Right kidney (tissue), 1 donor: ENCODE measurements around the gene DYNC1H1.
"Not testable (repeated sequence)": the region's sequence is repeated elsewhere in the genome, so short reads cannot be mapped to it uniquely, and the experiment has no call there.

Experiments
- DNase-seq: peaks from one replicate; pipeline ENCODE4 v3.0.0-alpha.2; 2016

The DYNC1H1 gene

GRCh38 chr14:102039157-102039556 is 74.8 kb downstream of the DYNC1H1 start:
- DNase-seq = no peak

DNA sequence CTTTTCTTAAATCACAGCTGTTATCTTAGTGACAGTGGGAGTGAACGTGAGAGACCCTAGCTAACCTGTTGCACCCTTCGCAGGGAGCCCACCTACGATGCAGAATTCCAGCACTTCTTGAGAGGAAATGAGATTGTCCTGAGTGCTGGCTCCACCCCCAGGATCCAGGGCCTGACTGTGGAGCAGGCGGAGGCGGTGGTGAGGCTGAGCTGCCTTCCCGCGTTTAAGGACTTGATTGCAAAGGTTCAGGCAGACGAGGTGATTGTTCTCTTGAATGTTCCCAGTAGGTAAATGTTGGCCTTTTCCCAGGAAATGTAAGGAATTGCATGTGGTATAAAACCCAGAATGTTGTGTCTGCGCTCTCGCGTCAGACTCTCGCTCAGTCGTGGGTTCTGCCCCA is 75.8 kb downstream of the DYNC1H1 start:
- DNase-seq = no peak

GRCh38 chr14:102042699-102043098 is 78.3 kb downstream of the DYNC1H1 start:
- no peak for DNase-seq

- no peak for DNase-seq
Observed at GRCh38 chr14:102043251-102044025, 79.1 kb downstream of the DYNC1H1 start.

DNA sequence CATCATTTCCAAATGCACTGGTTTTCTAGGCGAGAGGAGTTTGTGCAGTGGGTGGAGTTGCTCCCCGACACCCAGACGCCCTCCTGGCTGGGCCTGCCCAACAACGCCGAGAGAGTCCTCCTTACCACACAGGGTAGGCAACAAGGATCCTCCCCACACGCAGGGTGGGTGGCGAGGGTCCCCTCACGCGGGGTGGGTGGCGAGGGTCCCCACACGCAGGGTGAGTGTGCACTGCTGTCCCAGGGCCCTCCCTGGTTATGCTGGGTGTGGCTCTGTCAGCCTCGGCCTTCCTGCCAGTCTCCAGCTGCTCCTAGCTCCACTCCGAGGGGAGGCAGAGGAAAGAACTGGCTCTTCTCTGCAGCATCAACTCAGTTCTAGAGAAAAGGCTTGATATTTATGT is 80.2 kb downstream of the DYNC1H1 start:
- DNase-seq = no peak

DNA sequence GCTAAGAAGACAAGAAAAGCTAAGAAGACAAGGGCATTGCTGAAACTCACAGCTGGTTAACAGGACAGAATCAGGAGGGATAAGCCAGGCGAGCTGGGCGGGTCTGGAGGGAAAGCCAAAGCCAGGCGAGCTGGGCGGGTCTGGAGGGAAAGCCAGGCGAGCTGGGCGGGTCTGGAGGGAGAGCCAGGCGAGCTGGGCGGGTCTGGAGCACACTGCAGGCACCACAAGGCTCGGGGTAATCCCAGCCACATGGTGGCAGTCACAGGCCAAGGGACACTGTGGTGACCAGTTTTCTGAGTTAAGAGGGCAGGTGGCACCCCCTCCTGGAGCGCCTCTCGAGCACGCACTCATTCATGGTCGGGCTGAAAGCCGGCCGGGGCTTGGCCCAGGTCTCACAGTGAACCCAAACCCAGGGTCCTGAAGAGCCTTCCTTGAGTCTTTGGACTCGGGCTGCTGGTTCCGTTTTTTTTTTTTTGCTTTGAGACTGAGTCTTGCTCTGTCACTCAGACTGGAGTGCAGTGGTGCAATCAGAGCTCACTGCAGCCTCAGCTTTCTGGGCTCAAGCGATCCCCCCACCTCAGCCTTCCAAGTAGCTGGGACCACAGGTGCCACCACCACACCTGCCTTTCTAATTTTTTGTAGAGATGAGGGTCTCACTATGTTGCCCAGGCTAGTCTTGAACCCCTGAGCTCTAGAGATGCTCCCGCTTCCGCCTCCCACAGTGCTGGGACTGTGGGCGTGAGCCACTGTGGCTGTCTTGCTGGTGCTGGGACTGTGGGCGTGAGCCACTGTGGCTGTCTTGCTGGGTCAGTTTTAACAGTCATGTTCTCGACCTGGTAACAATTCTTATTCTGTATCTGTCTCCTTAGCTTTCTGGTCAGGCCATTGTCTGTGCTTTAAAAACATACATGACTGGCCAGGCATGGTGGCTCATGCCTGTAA is 82.2 kb downstream of the DYNC1H1 start:
- DNase-seq = peak; percentile 53

DNA sequence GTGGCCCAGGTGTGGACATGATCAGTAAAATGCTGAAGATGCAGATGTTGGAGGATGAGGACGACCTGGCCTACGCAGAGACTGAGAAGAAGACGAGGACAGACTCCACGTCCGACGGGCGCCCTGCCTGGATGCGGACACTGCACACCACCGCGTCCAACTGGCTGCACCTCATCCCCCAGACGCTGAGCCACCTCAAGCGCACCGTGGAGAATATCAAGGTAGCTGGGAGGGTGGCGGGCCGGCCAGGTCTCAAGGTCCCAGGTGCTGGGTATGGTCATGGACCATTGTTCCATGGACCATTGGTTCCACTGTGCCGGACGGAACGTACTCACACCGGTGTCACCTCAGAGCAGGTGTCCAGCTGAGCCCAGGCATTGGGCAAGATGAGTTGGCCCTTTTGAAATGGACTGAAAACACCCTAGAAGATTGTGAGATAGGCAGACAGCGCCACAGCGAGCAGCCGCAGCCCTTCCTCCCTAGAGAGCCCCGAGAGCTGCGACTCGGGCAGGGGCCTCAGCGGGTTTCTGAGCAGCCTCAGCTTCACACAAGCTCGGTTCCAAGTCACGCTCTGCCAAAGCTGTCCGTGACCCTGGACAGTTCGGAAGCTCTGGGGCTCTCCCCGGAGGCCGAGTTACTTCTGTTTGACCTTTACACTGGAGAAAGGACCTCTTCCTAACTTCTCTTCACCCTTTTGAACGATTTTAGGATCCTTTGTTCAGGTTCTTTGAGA is 83.6 kb downstream of the DYNC1H1 start:
- DNase-seq = no peak

DNA sequence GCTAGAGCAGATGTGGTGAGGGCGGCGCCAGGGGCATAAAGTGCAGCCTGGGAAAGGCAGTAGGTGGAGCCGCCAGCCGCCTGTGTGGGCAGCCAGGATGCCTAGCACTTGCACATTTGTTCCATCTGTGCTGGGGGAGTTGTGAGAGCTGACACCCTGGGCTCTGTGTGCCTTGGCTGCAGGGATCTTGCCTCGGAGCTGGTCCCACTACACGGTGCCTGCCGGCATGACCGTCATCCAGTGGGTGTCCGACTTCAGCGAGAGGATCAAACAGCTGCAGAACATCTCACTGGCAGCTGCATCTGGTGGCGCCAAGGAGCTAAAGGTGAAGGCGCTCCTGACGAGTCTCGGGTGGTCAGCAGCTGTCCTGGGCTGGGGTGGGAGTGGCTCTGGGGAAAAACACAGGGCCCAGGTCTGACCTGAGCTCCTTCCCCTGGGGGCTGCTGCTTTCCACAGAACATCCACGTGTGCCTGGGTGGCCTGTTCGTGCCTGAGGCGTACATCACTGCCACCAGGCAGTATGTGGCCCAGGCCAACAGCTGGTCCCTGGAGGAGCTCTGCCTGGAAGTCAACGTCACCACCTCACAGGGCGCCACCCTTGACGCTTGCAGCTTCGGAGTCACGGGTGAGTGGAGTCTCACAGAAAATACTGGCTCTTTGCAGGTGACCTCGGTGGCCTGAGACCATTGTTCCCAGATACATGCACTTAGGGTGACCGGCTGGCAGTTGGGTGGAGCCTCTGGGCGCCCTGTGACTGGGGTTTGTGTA is 85.1 kb downstream of the DYNC1H1 start:
- no peak for DNase-seq

- DNase-seq = no peak
Observed at GRCh38 chr14:102050026-102050405, 85.6 kb downstream of the DYNC1H1 start.

GRCh38 chr14:102050625-102051024 is 86.3 kb downstream of the DYNC1H1 start:
- DNase-seq = no peak

DNA sequence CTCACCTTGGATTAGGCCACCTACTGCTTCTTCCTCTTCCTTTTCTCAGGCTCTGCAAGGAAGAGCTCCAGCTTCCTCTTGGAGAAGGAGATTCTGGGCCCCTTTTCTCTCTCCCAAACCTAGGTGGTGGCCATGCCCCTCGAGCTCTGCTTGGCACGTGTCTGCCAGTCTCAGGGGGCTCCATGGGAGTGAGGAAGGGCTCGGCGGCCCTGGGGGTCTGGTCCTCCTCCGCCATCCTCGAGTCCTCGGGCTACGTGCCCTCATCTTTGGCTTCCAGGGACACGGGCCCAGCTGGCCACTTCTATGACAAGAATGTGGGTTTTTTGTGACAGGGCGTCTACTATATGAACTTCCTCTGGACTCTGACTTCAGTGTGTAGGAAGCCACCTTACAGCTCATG is 88.1 kb downstream of the DYNC1H1 start:
- DNase-seq = no peak

DNA sequence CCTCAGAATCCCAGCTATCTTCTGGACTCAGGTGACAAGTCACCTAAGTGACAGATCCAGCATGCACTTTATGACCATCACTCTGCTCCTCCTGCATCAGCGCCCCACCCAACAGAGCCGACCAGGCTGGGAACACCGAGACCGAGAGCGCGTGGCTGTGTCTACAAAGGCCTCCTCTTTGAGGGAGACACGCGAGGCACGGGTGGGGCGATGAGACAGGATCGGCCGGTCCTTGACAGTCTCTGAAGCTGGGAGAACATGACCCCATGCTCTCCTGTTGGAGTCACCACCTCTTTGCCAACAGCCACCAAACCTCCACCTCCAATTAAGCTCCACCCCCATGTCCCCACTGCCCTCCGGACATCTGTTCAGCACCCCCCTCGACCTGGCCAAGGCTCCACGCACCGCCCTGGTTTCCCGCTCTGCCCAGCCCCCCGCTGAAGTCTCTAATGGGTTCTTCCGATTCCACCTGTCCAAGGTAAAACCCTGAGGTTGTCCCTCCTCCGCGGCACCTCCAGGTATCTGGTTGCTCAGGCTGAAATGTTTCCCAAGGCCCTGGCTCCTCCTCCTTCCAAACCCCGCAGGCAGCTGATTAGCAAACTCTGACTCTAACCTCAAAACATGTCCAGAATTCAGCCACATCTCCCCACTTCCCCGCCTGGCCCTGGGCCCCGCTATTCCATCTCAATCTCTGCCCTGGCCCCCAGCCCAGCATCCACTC is 91.0 kb downstream of the DYNC1H1 start:
- DNase-seq = no peak

- DNase-seq = no peak
Observed at GRCh38 chr14:102056694-102057442, 92.5 kb downstream of the DYNC1H1 start.

DNA sequence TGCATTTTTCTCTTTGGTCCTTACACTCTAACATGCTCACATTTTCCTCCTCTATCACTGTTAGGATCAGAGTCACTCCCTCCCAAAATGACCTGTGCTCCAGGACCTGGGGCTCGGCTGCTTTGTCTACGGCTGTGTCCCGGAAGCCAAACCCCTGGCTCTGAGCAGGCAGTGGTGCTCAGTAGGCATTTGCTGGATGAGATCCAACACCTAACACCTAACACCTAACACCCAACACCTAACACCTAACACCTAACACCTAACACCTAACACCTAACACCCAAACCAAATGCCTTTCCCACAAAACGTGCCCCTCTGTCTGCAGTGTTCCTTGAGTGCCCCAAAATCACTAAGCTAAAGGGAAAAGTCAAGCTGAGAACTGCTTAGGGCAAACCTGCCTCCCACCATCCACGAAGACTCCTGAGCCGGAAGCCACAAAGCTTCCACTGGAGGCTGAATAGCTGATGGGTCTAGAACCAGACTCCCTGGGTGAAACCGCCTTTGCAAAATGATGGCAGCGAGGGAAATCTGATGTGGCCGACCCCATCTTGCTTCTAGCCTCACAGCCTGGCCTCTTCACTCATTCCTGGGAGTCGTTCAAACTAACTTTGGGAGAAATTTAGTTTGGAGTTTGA is 93.2 kb downstream of the DYNC1H1 start:
- no peak for DNase-seq

GRCh38 chr14:102058146-102058545 is 93.8 kb downstream of the DYNC1H1 start:
- DNase-seq = no peak

- peak; percentile 27 for DNase-seq
Observed at GRCh38 chr14:102058961-102059360, 94.6 kb downstream of the DYNC1H1 start.

DNA sequence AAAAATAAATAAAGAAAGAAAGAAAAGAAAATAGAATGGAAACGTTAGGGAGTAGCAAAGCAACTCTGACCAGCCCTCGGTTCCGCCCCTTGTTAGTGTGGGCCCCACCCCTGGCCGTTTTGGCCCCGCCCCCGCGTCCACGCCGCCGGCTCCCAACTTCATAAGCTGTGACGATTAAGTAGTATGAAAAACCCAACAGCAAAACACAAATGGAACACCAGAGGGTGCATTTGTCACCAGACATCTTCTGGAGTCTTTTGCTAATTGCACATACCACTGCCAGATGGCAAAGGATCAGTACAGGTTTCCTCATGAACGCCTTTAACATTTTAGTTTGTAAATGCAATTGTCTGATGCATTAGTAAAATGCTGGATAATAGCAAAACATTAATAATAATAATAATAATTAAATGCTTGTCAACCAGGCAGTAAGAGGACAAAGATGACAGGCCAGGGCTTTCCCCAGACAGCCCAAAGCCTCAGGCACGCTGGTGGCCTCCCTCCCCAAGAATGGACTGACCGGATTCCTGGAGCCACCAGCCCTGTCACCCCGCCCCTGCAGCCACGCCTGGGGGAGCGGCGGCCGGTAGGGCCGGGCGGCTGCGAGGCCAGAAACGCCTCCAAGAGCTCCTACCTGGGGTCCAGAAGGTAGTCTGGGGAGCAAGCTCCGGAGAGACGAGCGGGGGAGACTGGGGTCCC is 98.9 kb downstream of the DYNC1H1 start:
- peak; percentile 44 for DNase-seq

- DNase-seq = no peak
Observed at GRCh38 chr14:102063808-102064429, 99.5 kb downstream of the DYNC1H1 start.

- not testable (repeated sequence) for DNase-seq
Observed at GRCh38 chr14:102064590-102064989, 100.2 kb downstream of the DYNC1H1 start.
